GM18526 (cell line): ENCODE measurements around the gene PHYKPL.

Source experiments
- POLR2A ChIP-seq: IDR thresholded peaks from 3 replicates; pipeline ENCODE4 v1.6.1; 2011; ENCODE audit not compliant: insufficient read length; ENCODE audit errors: extremely low read depth

Gene PHYKPL

DNA sequence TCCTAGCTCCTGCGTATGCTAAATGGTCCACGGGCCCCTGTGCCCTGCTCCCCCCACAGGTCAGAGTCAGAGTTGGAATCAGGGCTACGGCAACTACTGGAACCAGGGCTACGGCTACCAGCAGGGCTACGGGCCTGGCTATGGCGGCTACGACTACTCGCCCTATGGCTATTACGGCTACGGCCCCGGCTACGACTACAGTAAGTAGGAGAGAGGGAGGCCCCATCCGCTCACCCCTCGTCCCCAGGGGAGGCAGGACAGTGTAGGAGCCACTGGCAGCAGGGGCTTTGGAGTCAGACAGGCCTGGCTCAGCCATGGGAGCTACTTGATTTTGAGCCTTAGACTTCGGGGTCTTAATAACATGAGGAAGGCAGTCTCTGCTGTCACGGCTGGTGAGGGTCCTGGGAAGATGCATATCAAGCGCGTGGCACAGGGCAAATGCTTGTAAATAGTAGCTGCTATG is 22.5 kb downstream of the PHYKPL start:
- no peak for TF ChIP-seq POLR2A

DNA sequence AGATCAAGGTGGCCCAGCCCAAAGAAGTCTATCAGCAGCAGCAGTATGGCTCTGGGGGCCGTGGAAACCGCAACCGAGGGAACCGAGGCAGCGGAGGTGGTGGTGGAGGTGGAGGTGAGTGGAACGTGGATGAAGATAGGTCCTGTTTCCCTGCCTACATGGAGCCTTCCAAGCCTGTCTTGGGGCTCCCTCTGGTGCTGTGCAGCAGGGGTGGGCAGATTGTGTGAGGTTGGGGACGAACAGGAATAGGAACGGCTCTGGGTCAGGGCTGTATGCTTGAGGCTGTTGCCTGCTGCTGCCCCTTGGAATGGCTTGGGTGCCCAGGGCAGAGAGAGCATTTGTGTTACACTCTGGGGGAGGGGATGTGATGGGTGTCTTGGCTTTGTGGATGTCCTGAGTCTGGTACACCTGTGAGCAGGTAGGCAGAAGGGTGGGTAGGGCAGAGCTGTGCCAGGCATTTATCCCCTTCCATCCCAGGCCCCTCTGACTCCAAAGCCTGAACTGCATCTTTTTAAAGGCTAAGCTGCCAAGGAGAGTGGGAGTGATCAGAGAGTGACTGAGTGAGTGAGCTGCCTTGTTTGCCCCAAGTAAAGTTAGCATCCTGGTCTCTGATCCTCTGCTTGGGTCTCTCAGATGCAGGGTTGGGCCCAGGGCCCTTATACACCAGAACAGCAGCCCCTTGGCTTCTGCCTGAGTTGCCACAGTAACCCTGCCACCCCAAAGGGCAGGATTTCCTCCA is 23.1 kb downstream of the PHYKPL start:
- no peak for TF ChIP-seq POLR2A

GRCh38 chr5:178208540-178209227 is 23.9 kb downstream of the PHYKPL start:
- no peak for TF ChIP-seq POLR2A

DNA sequence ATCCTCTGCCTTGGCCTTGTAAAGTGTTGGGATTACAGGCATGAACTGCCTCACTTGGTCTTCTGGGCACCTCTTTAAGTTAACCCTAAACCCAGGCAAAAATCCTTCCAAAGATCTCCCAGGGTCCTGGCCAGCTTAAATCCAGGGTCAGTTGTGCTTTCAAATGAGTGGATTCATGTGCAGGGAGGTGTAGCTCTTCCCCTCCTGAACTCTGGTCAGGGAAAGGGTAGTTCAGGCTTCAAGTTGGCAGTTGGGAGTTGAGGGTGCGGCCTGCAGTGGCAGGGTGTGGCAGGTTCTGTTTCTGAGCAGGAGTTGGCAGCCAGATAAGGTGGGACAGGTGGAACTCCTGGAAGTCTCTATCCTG is 24.7 kb downstream of the PHYKPL start:
- no peak for TF ChIP-seq POLR2A

- no peak for TF ChIP-seq POLR2A
These were observed 25.3 kb downstream of the PHYKPL start for GRCh38 chr5:178207183-178207916.

DNA sequence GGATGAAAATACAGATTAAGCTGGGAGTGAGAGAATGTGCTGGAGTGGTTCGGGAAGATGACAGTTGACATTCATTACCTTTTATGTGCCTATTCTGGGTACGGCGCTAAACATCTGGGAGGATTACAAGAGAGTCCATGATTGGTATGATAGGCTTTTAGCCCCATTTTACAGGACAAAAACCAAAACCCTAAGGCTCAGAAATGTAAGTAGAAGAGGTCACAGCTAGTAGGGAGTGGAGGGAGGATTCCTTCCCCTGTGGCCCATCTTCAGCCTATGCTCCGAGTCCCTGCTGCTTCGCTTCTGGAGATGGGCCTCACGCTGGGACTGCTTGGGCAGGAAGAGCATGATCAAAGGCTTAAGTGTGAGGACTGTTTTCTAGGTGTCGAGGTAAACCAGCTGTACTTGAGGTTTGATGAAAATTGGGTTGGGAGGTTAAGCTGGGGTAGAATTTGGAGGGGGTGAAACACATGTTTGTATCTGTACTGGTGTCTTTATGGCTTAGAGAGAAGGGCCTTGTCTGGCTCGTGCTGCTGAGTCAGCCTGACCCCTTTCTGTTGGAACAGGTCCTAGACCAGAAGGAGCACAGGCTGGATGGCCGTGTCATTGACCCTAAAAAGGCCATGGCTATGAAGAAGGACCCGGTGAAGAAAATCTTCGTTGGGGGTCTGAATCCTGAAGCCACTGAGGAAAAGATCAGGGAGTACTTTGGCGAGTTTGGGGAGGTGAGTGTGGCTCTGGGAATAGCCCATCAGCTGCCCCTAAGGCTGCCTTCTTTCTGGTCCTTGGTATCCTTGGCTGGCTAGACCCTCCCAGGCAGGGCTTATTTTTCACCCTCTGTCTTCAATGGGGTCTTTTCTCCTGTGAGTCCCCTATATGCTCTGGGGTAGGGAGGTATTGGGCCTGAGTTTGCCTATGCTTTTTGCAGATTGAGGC is 26.2 kb downstream of the PHYKPL start:
- no peak for TF ChIP-seq POLR2A

GRCh38 chr5:178205749-178206047 is 26.9 kb downstream of the PHYKPL start:
- TF ChIP-seq POLR2A, result no peak

- TF ChIP-seq POLR2A, result peak; percentile 16
These were observed 27.5 kb downstream of the PHYKPL start for GRCh38 chr5:178204935-178205748.

- peak; percentile 100 for TF ChIP-seq POLR2A
These were observed 28.2 kb downstream of the PHYKPL start, which contains the start of gene HNRNPAB for GRCh38 chr5:178204182-178204934. TSS of gene HNRNPAB (plus strand) at chr5:178204533. CDS start at chr5:178204838, 305 bp downstream.

DNA sequence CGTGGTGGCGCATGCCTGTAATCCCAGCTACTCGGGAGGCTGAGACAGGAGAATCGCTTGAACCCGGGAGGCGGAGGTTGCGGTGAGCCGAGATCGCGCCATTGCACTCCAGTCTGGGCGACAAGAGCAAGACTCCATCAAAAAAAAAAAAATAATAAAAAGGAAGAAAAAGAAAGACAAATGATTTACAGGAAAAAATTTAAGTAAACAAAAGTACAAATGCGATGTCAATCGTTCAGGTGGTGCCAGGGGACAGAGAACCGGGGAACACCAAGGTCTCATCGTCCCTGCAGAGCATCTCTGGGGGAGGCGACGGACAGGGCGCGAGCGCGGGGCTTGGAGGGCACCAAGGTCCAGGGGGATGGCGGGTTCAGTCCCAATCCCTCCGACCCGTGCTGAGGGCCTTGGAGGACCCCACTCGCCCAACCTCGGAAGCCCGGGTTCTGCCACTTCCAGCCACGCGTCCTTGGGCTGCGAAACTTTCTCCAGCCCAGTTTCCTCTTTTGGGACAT is 28.9 kb downstream of the PHYKPL start:
- no peak for TF ChIP-seq POLR2A

- no peak for TF ChIP-seq POLR2A
These were observed 30.1 kb downstream of the PHYKPL start for GRCh38 chr5:178202541-178202940.

- TF ChIP-seq POLR2A, result no peak
These were observed 30.7 kb downstream of the PHYKPL start for GRCh38 chr5:178201927-178202235.

DNA sequence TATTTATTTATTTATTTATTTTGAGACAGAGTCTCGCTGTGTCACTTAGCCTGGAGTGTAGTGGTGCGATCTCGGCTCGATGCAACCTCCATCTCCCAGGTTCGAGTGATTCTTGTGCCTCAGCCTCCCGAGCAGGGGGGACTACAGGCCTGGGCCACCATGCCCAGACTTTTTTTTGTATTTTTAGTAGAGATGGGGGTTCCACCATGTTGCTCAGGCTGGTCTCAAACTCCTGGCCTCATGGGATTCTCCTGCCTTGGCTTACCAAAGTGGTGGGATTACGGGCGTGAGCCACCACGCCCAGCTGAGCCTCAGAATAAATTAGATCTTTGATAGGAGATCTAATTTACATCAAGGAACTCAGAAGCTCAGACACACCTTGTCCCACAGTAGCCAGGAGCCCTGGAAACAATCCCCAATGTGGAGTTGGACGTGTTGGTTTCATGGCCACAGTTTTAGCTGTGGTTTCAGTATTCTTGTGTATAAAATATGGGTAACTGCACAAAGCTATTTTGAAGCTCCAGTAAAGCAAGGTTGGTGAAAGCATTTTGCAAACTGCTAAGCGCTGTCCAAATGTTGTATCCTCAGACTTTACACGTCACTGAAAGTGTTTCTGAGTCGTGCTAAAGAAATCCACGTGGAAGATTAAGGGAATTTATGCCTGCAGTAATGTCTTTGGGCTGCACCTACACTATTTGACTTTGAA is 31.2 kb downstream of the PHYKPL start:
- no peak for TF ChIP-seq POLR2A
